IMR-90 (cell line): ENCODE data around the gene FGD5. TPM values are rescaled to one million over a fixed set of nuclear protein-coding genes. Genes with fewer than 3 reads are reported as not detected.

Source experiments
- CEBPB ChIP-seq: IDR thresholded peaks from 2 replicates; pipeline ENCODE4 v1.6.1; 2012; ENCODE audit warnings: low read depth, low read length, improper control_type of control experiment
- ELK1 ChIP-seq: fragments of 150-350 bp; IDR thresholded peaks from 2 replicates; pipeline ENCODE4 v1.6.1; 2016; ENCODE audit warnings: low read depth, mild to moderate bottlenecking, low read length, moderate library complexity, borderline replicate concordance
- MAFK ChIP-seq: IDR thresholded peaks from 2 replicates; pipeline ENCODE4 v1.6.1; 2012; ENCODE audit warnings: low read depth, low read length, improper control_type of control experiment
- POLR2A ChIP-seq: IDR thresholded peaks from 2 replicates; pipeline ENCODE4 v1.6.1; 2012; ENCODE audit warnings: mild to moderate bottlenecking, low read depth, low read length
- RCOR1 ChIP-seq: IDR thresholded peaks from 2 replicates; pipeline ENCODE4 v1.6.1; 2012; ENCODE audit warnings: mild to moderate bottlenecking, low read length, improper control_type of control experiment; ENCODE audit not compliant: insufficient replicate concordance
- polyA plus RNA-seq, 3 experiments: library from polyadenylated mRNA; depleted of rRNA; stranded (reverse); fragments of >200 nt; gene quantifications; 2 replicates each; pipeline ENCODE4 v1.2.3, GENCODE V29; 2012; ENCODE audit warnings: low replicate concordance in 1 of 3
- total RNA-seq: library from RNA; depleted of rRNA; stranded (reverse); fragments of >200 nt; gene quantifications from 2 replicates; pipeline ENCODE4 v1.2.3, GENCODE V29; 2012
- TF ChIP-seq, protein P1 (sequence below): fragments of 150-350 bp; IDR thresholded peaks from 2 replicates; pipeline ENCODE4 v1.6.1; 2017; ENCODE audit warnings: mild to moderate bottlenecking, antibody characterized with exemption, low read length, low read depth

The FGD5 gene
- total and polyA plus RNA-seq, 2 of the 4 experiments (the other 2 are of a cell fraction): not detected

GRCh38 chr3:14892226-14892625 lies 73.5 kb downstream of the FGD5 start (continued):
- no peak for TF ChIP-seq ELK1
- TF ChIP-seq, protein P1, sequence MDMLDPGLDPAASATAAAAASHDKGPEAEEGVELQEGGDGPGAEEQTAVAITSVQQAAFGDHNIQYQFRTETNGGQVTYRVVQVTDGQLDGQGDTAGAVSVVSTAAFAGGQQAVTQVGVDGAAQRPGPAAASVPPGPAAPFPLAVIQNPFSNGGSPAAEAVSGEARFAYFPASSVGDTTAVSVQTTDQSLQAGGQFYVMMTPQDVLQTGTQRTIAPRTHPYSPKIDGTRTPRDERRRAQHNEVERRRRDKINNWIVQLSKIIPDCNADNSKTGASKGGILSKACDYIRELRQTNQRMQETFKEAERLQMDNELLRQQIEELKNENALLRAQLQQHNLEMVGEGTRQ: no peak
- no peak for TF ChIP-seq POLR2A
- TF ChIP-seq MAFK: no peak
- no peak for TF ChIP-seq RCOR1
- no peak for TF ChIP-seq CEBPB
